AG04450 (cell line): ENCODE measurements around the gene HIPK1. TPM values are rescaled to one million over a fixed set of nuclear protein-coding genes. Genes with fewer than 3 reads are reported as not detected.

Experiments
- CTCF ChIA-PET: fragments of 300-600, 350-600 bp; formaldehyde crosslinking; extraction: SDS; loops from one replicate; lab custom pipeline; 2022; ENCODE audit warnings: antibody characterized with exemption, inconsistent platforms; lab: Charles Lee
- POLR2A ChIA-PET: fragments of 350-600 bp; formaldehyde crosslinking; extraction: SDS; loops from one replicate; lab custom pipeline; 2021; ENCODE audit warnings: antibody characterized with exemption, inconsistent platforms; lab: Yijun Ruan, JAX
- DNase-seq: peaks from one replicate; pipeline ENCODE4 v3.0.0-alpha.2; 2011; ENCODE audit warnings: low read depth, low spot score
- H3K27ac ChIP-seq: one replicate; pipeline ENCODE4 v1.5.1; 2012; ENCODE audit warnings: low read depth, low read length, control low read depth
- H3K27me3 ChIP-seq: one replicate; pipeline ENCODE4 v1.6.0; 2012; ENCODE audit warnings: low read length; ENCODE audit not compliant: control insufficient read depth, insufficient read depth
- H3K4me3 ChIP-seq: 2 replicates; pipeline ENCODE4 v1.5.1; 2011; ENCODE audit warnings: mild to moderate bottlenecking, low read depth, low read length, control low read depth
- H3K9me3 ChIP-seq: 2 replicates; pipeline ENCODE4 v1.5.1; 2012; ENCODE audit warnings: low read length; ENCODE audit not compliant: control insufficient read depth, insufficient read depth
- polyA plus RNA-seq: library from polyadenylated mRNA; depleted of rRNA; stranded (reverse); fragments of >200 nt; gene quantifications from 2 replicates; pipeline ENCODE4 v1.2.3, GENCODE V29; 2011
- TF ChIP-seq, protein P1 (sequence below): IDR thresholded peaks from 2 replicates; pipeline ENCODE4 v1.5.1; 2011; ENCODE audit warnings: low read depth, low read length, control low read depth, inconsistent platforms

HIPK1 gene
- polyA plus RNA-seq, 1 experiment: 28.4 TPM

DNA sequence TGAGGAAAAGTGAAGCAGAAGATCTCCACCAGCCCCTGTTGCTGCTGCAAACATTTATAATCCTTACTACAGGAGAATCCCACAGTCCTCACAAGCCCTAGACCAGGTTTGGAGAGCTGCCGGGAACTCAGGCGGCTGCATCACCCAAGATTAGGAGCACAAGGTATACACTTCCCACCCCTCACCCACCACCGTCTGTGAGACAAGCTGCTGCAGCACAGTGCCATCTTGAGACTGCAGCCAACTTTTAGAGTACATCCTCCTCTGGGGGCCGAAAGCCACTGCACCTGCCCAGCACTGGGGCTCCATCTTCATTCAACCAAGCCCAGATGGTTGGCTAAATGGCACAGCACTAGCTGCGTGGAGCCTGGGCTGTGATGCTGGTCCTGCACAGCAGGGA, 63.9 kb downstream of the HIPK1 start:
- no peak overlapping the region for H3K4me3 ChIP-seq
- no peak overlapping the region for H3K27ac ChIP-seq
- H3K27me3 ChIP-seq: no peaks in the 10 kb centered on the region
- TF ChIP-seq, protein P1, sequence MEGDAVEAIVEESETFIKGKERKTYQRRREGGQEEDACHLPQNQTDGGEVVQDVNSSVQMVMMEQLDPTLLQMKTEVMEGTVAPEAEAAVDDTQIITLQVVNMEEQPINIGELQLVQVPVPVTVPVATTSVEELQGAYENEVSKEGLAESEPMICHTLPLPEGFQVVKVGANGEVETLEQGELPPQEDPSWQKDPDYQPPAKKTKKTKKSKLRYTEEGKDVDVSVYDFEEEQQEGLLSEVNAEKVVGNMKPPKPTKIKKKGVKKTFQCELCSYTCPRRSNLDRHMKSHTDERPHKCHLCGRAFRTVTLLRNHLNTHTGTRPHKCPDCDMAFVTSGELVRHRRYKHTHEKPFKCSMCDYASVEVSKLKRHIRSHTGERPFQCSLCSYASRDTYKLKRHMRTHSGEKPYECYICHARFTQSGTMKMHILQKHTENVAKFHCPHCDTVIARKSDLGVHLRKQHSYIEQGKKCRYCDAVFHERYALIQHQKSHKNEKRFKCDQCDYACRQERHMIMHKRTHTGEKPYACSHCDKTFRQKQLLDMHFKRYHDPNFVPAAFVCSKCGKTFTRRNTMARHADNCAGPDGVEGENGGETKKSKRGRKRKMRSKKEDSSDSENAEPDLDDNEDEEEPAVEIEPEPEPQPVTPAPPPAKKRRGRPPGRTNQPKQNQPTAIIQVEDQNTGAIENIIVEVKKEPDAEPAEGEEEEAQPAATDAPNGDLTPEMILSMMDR: no peak
- POLR2A ChIA-PET: no interaction called here
- H3K9me3 ChIP-seq: peaks cover 5% of the 10 kb centered on the region
- no peak for DNase-seq
- CTCF ChIA-PET: no interaction called here

DNA sequence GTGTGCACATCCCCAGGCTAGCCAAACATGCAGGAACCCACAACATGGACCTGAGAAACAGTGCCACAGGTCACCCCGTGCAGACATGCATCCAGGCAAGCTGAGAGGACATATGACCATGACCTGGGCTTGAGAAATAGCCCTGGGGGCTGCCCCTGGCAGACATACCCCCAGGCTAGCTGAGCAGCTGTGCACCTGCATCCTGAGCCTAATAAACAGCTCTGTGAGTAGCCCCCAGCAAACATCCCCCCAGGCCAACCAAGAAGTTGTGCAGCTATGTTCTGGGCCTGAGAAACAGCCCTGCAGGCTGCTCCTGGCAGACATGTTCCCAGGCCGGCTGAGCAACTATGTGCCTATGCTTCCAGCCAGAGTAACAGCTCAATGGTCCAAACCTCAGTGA, 64.6 kb downstream of the HIPK1 start:
- Histone ChIP-seq H3K9me3 (peaks cover 5% of the 10 kb centered on the region), H3K27ac (no peak overlapping the region), H3K4me3 (no peak overlapping the region), H3K27me3 (no peaks in the 10 kb centered on the region)
- ChIA-PET CTCF (no interaction called here), POLR2A (no interaction called here)
- TF ChIP-seq, protein P1: no peak
- DNase-seq: no peak

DNA sequence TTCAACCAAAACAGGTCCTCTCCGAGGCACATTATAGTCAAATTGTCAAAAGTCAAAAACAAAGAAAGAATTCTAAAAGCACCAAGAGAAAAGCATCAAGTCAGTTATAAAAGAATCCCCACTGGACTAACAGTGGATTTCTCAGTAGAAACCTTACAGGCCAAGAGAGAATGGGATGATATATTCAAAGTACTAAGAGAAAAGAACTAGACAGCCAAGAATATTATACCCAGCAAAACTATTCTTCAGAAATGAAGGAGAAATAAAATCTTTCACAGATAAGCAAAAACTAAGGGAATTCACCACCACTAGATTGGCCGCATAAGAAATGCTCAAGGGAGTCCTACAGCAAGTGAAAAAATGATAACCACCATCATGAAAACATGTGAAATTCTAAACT, 66.3 kb downstream of the HIPK1 start:
- POLR2A ChIA-PET: no interaction called here
- CTCF ChIA-PET: no interaction called here

DNA sequence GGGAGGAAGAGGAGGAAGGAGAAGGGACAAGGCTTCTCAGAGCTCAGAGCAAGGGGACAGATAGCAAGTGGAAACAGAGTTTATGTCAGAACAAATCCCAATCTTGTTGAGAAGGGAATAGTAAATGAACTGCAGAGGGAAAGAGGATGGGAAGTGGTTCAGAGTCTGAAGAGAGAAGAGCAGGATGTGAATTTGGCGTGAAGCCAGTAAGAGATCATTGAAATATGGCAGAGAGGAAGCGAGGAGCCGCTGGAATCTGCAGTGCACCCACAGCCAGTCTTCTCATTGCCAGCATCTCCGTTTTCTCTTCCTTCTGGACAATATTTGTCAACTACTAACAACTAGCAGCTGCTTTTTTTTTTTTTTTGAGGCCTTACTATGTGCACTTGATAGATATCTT, 69.2 kb downstream of the HIPK1 start:
- ChIA-PET POLR2A (interaction anchor here (0.7 kb wide), 1 partner anchor 14 kb away, joined by 3 read pairs; no protein-coding TSS in a partner anchor), CTCF (interaction anchor here (0.6 to 2.6 kb wide), 4 partner anchors 12 to 284 kb away, joined by 3 to 9 read pairs (median 6); no protein-coding TSS in a partner anchor)
- TF ChIP-seq, protein P1: no peak
- H3K27ac ChIP-seq: no peak overlapping the region
- DNase-seq: no peak
- H3K27me3 ChIP-seq: peaks cover 4% of the 10 kb centered on the region
- H3K9me3 ChIP-seq: peaks cover 5% of the 10 kb centered on the region
- no peak overlapping the region for H3K4me3 ChIP-seq

More for the DNA sequence above, 66.3 kb downstream of the HIPK1 start:
- no peak for DNase-seq
- Histone ChIP-seq H3K27ac (no peak overlapping the region), H3K9me3 (peaks cover 5% of the 10 kb centered on the region), H3K27me3 (peaks cover under 1% of the 10 kb centered on the region), H3K4me3 (no peak overlapping the region)
- TF ChIP-seq, protein P1: no peak

DNA sequence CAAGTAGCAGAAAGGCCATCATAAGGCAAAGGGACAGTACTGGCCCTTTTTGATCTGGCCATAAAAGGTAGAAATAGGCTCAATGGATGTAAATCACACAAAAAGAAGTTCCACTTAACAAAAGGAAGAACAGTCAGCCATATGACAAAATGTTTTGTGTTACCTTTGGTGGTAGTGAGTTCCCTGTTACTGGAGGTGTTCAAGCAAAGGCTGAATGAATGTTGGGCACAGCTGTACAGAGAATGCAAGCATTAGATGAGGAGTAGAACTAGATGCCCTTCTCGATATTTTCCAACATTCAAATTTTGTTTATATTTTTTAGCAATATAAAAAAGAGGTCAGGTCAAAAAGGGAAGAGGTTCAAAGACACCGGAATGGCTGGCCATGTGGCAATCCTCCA, 70.1 kb downstream of the HIPK1 start:
- TF ChIP-seq, protein P1: no peak
- peaks cover 5% of the 10 kb centered on the region for H3K9me3 ChIP-seq
- H3K27ac ChIP-seq: no peak overlapping the region
- H3K4me3 ChIP-seq: no peak overlapping the region
- POLR2A ChIA-PET: no interaction called here
- CTCF ChIA-PET: no interaction called here
- DNase-seq: no peak
- H3K27me3 ChIP-seq: peaks cover 4% of the 10 kb centered on the region
